GM23338 (cell line): ENCODE results near the gene ERF. TPM values are rescaled to one million over a fixed set of nuclear protein-coding genes. Genes with fewer than 3 reads are reported as not detected.

Source experiments
- ATAC-seq: fragments of 200-7000 bp; cut with Tn5 transposase; 3 replicates; pipeline ENCODE4 v1.9.1; 2020
- DNase-seq: peaks from one replicate; pipeline ENCODE4 v3.0.0-alpha.2; 2015; ENCODE audit warnings: low spot score
- H2AFZ ChIP-seq: fragments of 200-600 bp; sonication (generic); 2 replicates; pipeline ENCODE4 v1.8.0; 2016; ENCODE audit warnings: antibody characterized with exemption, mild to moderate bottlenecking, moderate library complexity
- H3F3A ChIP-seq: fragments of 200-600 bp; sonication (generic); replicated peaks from 2 replicates; pipeline ENCODE4 v1.8.0; 2017; ENCODE audit warnings: antibody characterized with exemption, mixed run types, low read depth
- H3K27ac ChIP-seq: fragments of 200-600 bp; sonication (generic); 2 replicates; pipeline ENCODE4 v1.6.1; 2016; ENCODE audit warnings: low read depth
- H3K27me3 ChIP-seq: fragments of 200-600 bp; sonication (generic); 2 replicates; pipeline ENCODE4 v1.8.0; 2016; ENCODE audit warnings: mild to moderate bottlenecking, mixed run types, moderate library complexity; ENCODE audit not compliant: insufficient read depth
- H3K36me3 ChIP-seq: fragments of 200-600 bp; sonication (generic); 2 replicates; pipeline ENCODE4 v1.8.0; 2016; ENCODE audit warnings: mild to moderate bottlenecking; ENCODE audit not compliant: insufficient read depth
- H3K4me1 ChIP-seq: fragments of 200-600 bp; sonication (generic); 2 replicates; pipeline ENCODE4 v1.8.0; 2016; ENCODE audit warnings: mild to moderate bottlenecking, moderate library complexity; ENCODE audit not compliant: insufficient read depth
- H3K4me2 ChIP-seq: fragments of 200-600 bp; sonication (generic); 2 replicates; pipeline ENCODE4 v1.7.1; 2017; ENCODE audit warnings: mixed run types
- H3K4me3 ChIP-seq: fragments of 200-600 bp; sonication (generic); 2 replicates; pipeline ENCODE4 v1.6.1; 2016; ENCODE audit warnings: mixed run types
- H3K79me2 ChIP-seq: fragments of 200-600 bp; sonication (generic); replicated peaks from 2 replicates; pipeline ENCODE4 v1.8.0; 2017; ENCODE audit warnings: mild to moderate bottlenecking; ENCODE audit not compliant: insufficient read depth
- H3K9me2 ChIP-seq: fragments of 200-600 bp; sonication (generic); 2 replicates; pipeline ENCODE4 v1.8.0; 2017; ENCODE audit not compliant: insufficient read depth
- H4K20me1 ChIP-seq: fragments of 200-600 bp; sonication (generic); replicated peaks from 2 replicates; pipeline ENCODE4 v1.8.0; 2017; ENCODE audit warnings: mild to moderate bottlenecking; ENCODE audit not compliant: insufficient read depth
- H3K27ac Mint-ChIP-seq: 2 replicates; pipeline ENCODE4 v1.8.0; 2020; ENCODE audit warnings: inconsistent platforms, mild to moderate bottlenecking, moderate library complexity, mixed read lengths
- H3K27me3 Mint-ChIP-seq: 3 replicates; pipeline ENCODE4 v1.8.0; 2022; ENCODE audit warnings: low read depth, mild to moderate bottlenecking, moderate library complexity, mixed read lengths, inconsistent platforms; ENCODE audit not compliant: insufficient read depth, poor library complexity
- H3K36me3 Mint-ChIP-seq: 3 replicates; pipeline ENCODE4 v1.8.0; 2021; ENCODE audit warnings: low read depth, mild to moderate bottlenecking, inconsistent platforms, moderate library complexity, mixed read lengths
- H3K4me1 Mint-ChIP-seq: 3 replicates; pipeline ENCODE4 v1.8.0; 2020; ENCODE audit warnings: mild to moderate bottlenecking, inconsistent platforms, mixed read lengths
- H3K4me3 Mint-ChIP-seq: 3 replicates; pipeline ENCODE4 v1.8.0; 2021; ENCODE audit warnings: moderate library complexity, mild to moderate bottlenecking, inconsistent platforms, mixed read lengths
- H3K9me3 Mint-ChIP-seq: 3 replicates; pipeline ENCODE4 v1.8.0; 2020; ENCODE audit warnings: moderate library complexity, mild to moderate bottlenecking, inconsistent platforms, mixed read lengths
- CREB1 ChIP-seq: fragments of 250-450 bp; sonication (Bioruptor Pico); IDR thresholded peaks from 2 replicates; pipeline ENCODE4 v1.5.0; 2020; ENCODE audit warnings: low read depth, mild to moderate bottlenecking, moderate library complexity
- CTCF ChIP-seq, 2 experiments: fragments of 200-600 bp in 1 of 2; sonication (generic) in 1 of 2; conservative IDR thresholded peaks; 2 replicates each; pipeline versions ENCODE4 v1.5.1 to v1.6.1; 2016 to 2017; ENCODE audit warnings: antibody characterized with exemption in 2 of 2, low read depth in 2 of 2, mild to moderate bottlenecking in 2 of 2, moderate library complexity in 1 of 2
- EZH2 ChIP-seq: fragments of 200-600 bp; sonication (generic); IDR thresholded peaks from one replicate; pipeline ENCODE4 v1.8.0; 2017; ENCODE audit warnings: antibody characterized with exemption, mild to moderate bottlenecking, low read depth; ENCODE audit not compliant: unreplicated experiment
- EZH2phosphoT487 ChIP-seq: fragments of 200-600 bp; sonication (generic); IDR thresholded peaks from one replicate; pipeline ENCODE4 v1.8.1; 2018; ENCODE audit warnings: antibody characterized with exemption; ENCODE audit not compliant: unreplicated experiment
- JUNB ChIP-seq: IDR thresholded peaks from one replicate; pipeline ENCODE4 v1.6.1; 2016; ENCODE audit warnings: antibody characterized with exemption; ENCODE audit not compliant: unreplicated experiment
- POLR2AphosphoS5 ChIP-seq: IDR thresholded peaks from 2 replicates; pipeline ENCODE4 v1.6.1; 2016; ENCODE audit warnings: antibody characterized with exemption, low read depth
- REST ChIP-seq: IDR thresholded peaks from one replicate; pipeline ENCODE4 v1.6.1; 2018; ENCODE audit warnings: antibody characterized with exemption; ENCODE audit not compliant: unreplicated experiment
- STAT1 ChIP-seq: IDR thresholded peaks from one replicate; pipeline ENCODE4 v1.6.1; 2016; ENCODE audit warnings: antibody characterized with exemption; ENCODE audit not compliant: unreplicated experiment
- ZNF114 ChIP-seq: fragments of 250-450 bp; sonication (Bioruptor Pico); IDR thresholded peaks from 2 replicates; pipeline ENCODE4 v1.5.0; 2020; ENCODE audit warnings: mild to moderate bottlenecking, moderate library complexity
- polyA plus RNA-seq: library from polyadenylated mRNA; unstranded; fragments of >200 nt; fragmentation: Nextera tagmentation; extraction: Ambion mirVana; gene quantifications from 2 replicates; pipeline ENCODE4 v1.2.1, GENCODE V29; 2016
- total RNA-seq: library from RNA; depleted of rRNA; stranded (reverse); fragments of >200 nt; shearing (Covaris generic); gene quantifications from 2 replicates; pipeline ENCODE4 v1.2.3, GENCODE V29; 2014

ERF gene
- total and polyA plus RNA-seq, 2 experiments from 2014 or later: 29.4 to 49.4 TPM

- Histone ChIP-seq H2AFZ (no peak overlapping the region), H3K4me2 (peak overlapping the region; percentile 82), H3K79me2 (peaks cover 20% of the 10 kb centered on the region), H4K20me1 (no peaks in the 10 kb centered on the region; the same call in 1 of the 2 replicates), H3K36me3 (0 out of 2 replicates have a peak, but pooled peaks cover 4% of the 10 kb centered on the region), H3K4me3 (peak overlapping the region; percentile 96), H3K9me2 (no peaks in the 10 kb centered on the region), H3K4me1 (peaks cover 32% of the 10 kb centered on the region), H3K27ac (no peak overlapping the region), H3F3A (peaks cover 23% of the 10 kb centered on the region), H3K27me3 (no peaks in the 10 kb centered on the region)
- H3K27ac Mint-ChIP-seq: no peak overlapping the region
- H3K4me1 Mint-ChIP-seq: peaks cover 43% of the 10 kb centered on the region
- peak overlapping the region; percentile 69; the same call in 1 of the 3 replicates for H3K4me3 Mint-ChIP-seq
- peaks cover 6% of the 10 kb centered on the region for H3K36me3 Mint-ChIP-seq
- DNase-seq (no peak), ATAC-seq (no peak)
- peaks cover 24% of the 10 kb centered on the region for H3K27me3 Mint-ChIP-seq
- no peaks in the 10 kb centered on the region for H3K9me3 Mint-ChIP-seq
- TF ChIP-seq EZH2phosphoT487 (no peak), ZNF114 (CRISPR knock-in tag) (no peak), JUNB (no peak), REST (no peak), EZH2 (no peak), CREB1 (no peak)
Observed at GRCh38 chr19:42282819-42283187, 27.9 kb upstream of the ERF start.

DNA sequence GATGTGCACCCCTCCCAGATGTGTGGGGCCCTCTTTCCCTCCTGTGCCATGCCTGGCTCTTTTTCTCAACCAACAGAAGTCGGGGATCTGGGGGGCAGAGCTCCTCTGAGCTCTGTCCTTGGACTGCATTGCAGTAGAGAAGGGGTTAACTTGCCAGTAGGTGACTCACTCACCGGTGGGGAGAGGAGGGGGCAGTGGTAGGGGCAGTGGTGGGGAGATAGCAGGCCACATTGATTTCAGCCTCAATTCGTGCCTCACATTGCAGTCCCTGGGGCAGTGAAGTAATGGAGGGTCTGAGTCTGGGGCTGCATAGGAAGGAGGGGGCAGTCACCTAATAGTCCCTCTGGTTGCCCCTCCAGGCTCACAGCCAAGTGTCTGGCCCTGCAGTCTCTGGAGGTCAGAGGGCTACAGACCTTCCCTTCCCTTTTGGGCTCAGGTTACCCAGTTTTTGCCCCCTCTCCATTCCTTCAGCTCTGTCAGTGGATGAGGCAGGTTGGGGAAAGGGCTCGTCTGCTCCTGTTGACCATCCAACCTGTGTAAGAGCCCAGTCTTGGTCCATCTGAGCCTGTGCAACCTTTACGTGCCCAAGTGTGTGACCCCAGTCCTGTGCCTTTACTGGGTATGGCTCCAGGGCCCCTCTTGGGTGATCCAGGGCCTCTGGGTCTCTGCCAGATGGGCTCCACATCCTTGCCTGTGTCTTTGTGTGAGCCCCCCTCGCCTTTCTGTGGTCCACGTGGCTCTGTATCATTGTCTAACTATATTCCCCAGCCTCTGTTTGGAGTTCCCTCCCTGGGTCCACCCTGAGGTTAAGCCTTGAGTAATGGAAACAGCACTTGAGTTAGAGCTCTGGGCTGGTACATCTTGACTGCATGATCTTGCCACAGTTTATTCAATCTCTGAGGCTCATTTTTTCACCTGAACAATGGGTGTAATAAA is 27.2 kb upstream of the ERF start:
- H3K27ac Mint-ChIP-seq: peak overlapping the region; percentile 74
- TF ChIP-seq CTCF (conservative IDR thresholded peaks at IDR 0.05; ENCODE audit: low read depth in 2 of 2) (no peak), ZNF114 (CRISPR knock-in tag) (no peak), POLR2AphosphoS5 (no peak), STAT1 (no peak)

More for the DNA sequence above, 27.2 kb upstream of the ERF start:
- no peak overlapping the region for H3K27ac ChIP-seq
- H2AFZ ChIP-seq: no peak overlapping the region
- no peaks in the 10 kb centered on the region for H4K20me1 ChIP-seq
- no peaks in the 10 kb centered on the region for H3K9me2 ChIP-seq
- Mint-ChIP-seq H3K4me3 (peak overlapping the region; percentile 69), H3K4me1 (peaks cover 43% of the 10 kb centered on the region), H3K36me3 (peaks cover under 1% of the 10 kb centered on the region), H3K27me3 (peaks cover 23% of the 10 kb centered on the region), H3K9me3 (no peaks in the 10 kb centered on the region)
- no peaks in the 10 kb centered on the region for H3K36me3 ChIP-seq
- peak; percentile 57 for DNase-seq
- no peaks in the 10 kb centered on the region for H3K27me3 ChIP-seq
- peak; percentile 18 for ATAC-seq
- H3K4me3 ChIP-seq: peak overlapping the region; percentile 96
- peaks cover 23% of the 10 kb centered on the region for H3F3A ChIP-seq
- peaks cover 20% of the 10 kb centered on the region for H3K79me2 ChIP-seq
- peak overlapping the region; percentile 81 for H3K4me2 ChIP-seq
- peaks cover 32% of the 10 kb centered on the region for H3K4me1 ChIP-seq
